Body of pancreas (tissue), 4 donors: ENCODE results near the gene SLC46A1. TPM values are rescaled to one million over a fixed set of nuclear protein-coding genes. Genes with fewer than 3 reads are reported as not detected.

Experiments
- ATAC-seq: fragments of 150-250 bp; one replicate; pipeline ENCODE4 v1.9.1; 2016
- DNase-seq, 4 donors: peaks; one replicate each; pipeline ENCODE4 v3.0.0-alpha.2; 2019
- H3K27ac ChIP-seq, 4 donors: fragments of 200-600 bp; sonication (generic); 1 replicate in 3 of 4; 2 replicates in 1 of 4; pipeline versions ENCODE4 v1.5.1 to v1.6.1; 2016 to 2019; ENCODE audit warnings: mild to moderate bottlenecking in 1 of 4, mixed read lengths in 1 of 4, moderate library complexity in 1 of 4
- H3K27me3 ChIP-seq, 2 donors: fragments of 200-600 bp; sonication (generic); one replicate each; pipeline ENCODE4 v1.6.0; 2016; ENCODE audit warnings: mild to moderate bottlenecking in 1 of 2
- H3K36me3 ChIP-seq, 2 donors: fragments of 200-600 bp; sonication (generic); replicated peaks in 1 of 2; 2 replicates each; pipeline ENCODE4 v1.5.1; 2016; ENCODE audit warnings: low read depth in 2 of 2; ENCODE audit not compliant: insufficient read depth in 1 of 2
- H3K4me1 ChIP-seq: fragments of 200-600 bp; sonication (generic); one replicate; pipeline ENCODE4 v1.6.0; 2016
- H3K4me3 ChIP-seq, 2 donors: fragments of 200-600 bp; sonication (generic); 1 replicate in 1 of 2; 2 replicates in 1 of 2; pipeline ENCODE4 v1.5.1; 2016 to 2019
- H3K9me3 ChIP-seq, 3 donors: fragments of 200-600 bp; sonication (generic); 1 replicate in 2 of 3; 2 replicates in 1 of 3; pipeline ENCODE4 v1.5.1; 2016
- CTCF ChIP-seq, 7 experiments: fragments of 450-650 bp in 4 of 7; fragments of 200-600 bp in 3 of 7; sonication (generic) in 3 of 7; IDR thresholded peaks; one replicate each; pipeline ENCODE4 v1.5.1; 2016 to 2019; ENCODE audit warnings: antibody characterized with exemption in 7 of 7
- POLR2A ChIP-seq, 3 donors: fragments of 450-650 bp; IDR thresholded peaks; one replicate each; pipeline ENCODE4 v1.6.1; 2016; ENCODE audit warnings: antibody characterized with exemption in 3 of 3, mild to moderate bottlenecking in 2 of 3
- WGBS, 2 donors: methylation state at CpG; one replicate each; pipeline ENCODE4 v1.1.5; 2017; 5-methylcytosine and 5-hydroxymethylcytosine counted together
- intact Hi-C: fragments of 100-400 bp; cut with DNase I; formaldehyde crosslinking; loops from one replicate; pipeline ENCODE4 v1.15.1; 2023
- total RNA-seq, 2 donors: library from RNA; depleted of rRNA; stranded (reverse); fragments of >200 nt; gene quantifications; one replicate each; pipeline ENCODE4 v1.1.0, GENCODE V29; 2016

Gene SLC46A1
- total RNA-seq, 2 donors from 2014 or later, result 8.6 to 17.6 TPM

GRCh38 chr17:28399808-28400207 is 6.2 kb downstream of the SLC46A1 start:
- H3K4me1 ChIP-seq, result peaks cover 15% of the 10 kb centered on the region
- H3K36me3 ChIP-seq, result peaks cover 0 to 13% of the 10 kb centered on the region in 2 donors
- no peak for TF ChIP-seq POLR2A (IDR thresholded peaks at IDR 0.05)
- no peak for TF ChIP-seq CTCF (IDR thresholded peaks at IDR 0.05)
- H3K4me3 ChIP-seq, result no peak overlapping the region
- no peaks in the 10 kb centered on the region for H3K9me3 ChIP-seq
- WGBS, 2 donors, result 89 to 93% methylated on average over 2 to 4 of the region's 4 CpGs
- ATAC-seq (no peak), DNase-seq (no peak)
- no peak overlapping the region for H3K27ac ChIP-seq
- intact Hi-C loops, result no loop called here
- H3K27me3 ChIP-seq, result no peaks in the 10 kb centered on the region

DNA sequence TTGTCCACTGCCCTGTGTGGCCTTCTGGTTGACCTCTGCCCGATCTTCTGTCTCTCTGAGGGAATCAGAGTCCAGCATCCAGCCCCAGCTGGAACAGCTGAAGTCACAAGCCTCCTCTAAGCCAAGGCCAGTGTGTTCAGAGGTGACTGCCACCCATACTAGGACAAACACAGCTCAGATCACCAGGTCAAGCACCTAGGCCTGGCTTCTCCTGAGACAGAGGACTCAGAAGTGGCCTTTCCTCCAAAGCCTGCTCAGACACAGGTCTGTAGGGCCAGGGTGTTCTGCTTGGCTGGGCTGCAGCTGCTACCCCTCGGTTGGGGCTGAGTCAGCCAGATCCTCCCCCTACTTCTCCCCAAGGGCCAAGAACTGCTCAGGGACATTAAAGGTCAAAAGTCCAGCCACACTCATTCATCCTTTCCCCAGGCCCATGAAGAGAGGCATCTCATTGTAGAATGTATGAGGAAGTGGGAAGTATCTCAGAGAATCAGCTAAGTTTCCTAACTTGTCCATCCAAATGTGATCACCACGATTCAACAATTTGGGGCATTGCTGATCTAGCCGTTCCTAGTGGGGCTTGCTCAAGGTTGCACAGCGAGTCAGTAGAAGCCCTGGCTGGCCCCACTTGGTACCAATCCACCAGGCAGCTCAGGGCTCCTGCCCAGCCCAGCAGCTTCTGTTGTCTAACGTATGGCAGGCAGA is 7.6 kb downstream of the SLC46A1 start:
- Histone ChIP-seq H3K27me3 (no peaks in the 10 kb centered on the region), H3K27ac (peak overlapping the region in 1 of 4 donors; percentile 13), H3K9me3 (no peaks in the 10 kb centered on the region), H3K4me3 (no peak overlapping the region), H3K4me1 (peaks cover 1% of the 10 kb centered on the region), H3K36me3 (peaks cover 0 to 19% of the 10 kb centered on the region in 2 donors)
- intact Hi-C loops, result no loop called here
- ATAC-seq, result no peak
- TF ChIP-seq CTCF (IDR thresholded peaks at IDR 0.05), result no peak
- no peak for TF ChIP-seq POLR2A (IDR thresholded peaks at IDR 0.05)
- WGBS, 2 donors, result 63 to 66% methylated on average over 5 to 6 of the region's 6 CpGs
- DNase-seq, result no peak

- Histone ChIP-seq H3K4me1 (no peaks in the 10 kb centered on the region), H3K9me3 (no peaks in the 10 kb centered on the region), H3K36me3 (peaks cover 0 to 19% of the 10 kb centered on the region in 2 donors), H3K27ac (no peak overlapping the region), H3K4me3 (no peak overlapping the region), H3K27me3 (no peaks in the 10 kb centered on the region)
- WGBS, 2 donors, result 50 to 69% methylated on average over 4 to 7 of the region's 7 CpGs
- intact Hi-C loops, result no loop called here
- ATAC-seq, result no peak
- DNase-seq, result no peak
- no peak for TF ChIP-seq CTCF (IDR thresholded peaks at IDR 0.05)
- TF ChIP-seq POLR2A (IDR thresholded peaks at IDR 0.05), result no peak
These were observed 8.2 kb downstream of the SLC46A1 start for GRCh38 chr17:28397687-28398279.

DNA sequence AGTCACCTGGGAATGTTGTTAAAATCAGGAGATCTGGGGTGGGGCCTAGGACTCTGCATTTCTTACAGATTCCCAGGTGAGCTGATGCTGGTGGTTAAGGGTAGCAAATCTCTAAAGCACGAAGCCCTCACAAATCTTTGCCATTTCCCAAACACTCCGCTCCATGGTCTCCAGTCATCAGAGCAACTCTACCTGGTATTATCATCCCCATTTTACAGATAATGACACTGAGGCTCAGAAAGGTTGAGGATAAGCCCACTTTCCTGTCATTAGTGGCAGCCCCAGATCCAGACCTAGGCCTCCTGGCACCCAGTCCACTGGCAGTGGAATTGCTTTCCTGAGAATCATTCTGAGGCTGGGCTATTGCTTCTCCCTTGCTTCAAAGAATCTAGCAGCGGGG is 8.7 kb downstream of the SLC46A1 start:
- intact Hi-C loops, result no loop called here
- no peak overlapping the region for H3K27ac ChIP-seq
- TF ChIP-seq POLR2A (IDR thresholded peaks at IDR 0.05) (no peak), CTCF (IDR thresholded peaks at IDR 0.05) (no peak)
- DNase-seq (no peak), ATAC-seq (no peak)
- H3K36me3 ChIP-seq, result peaks cover 0 to 21% of the 10 kb centered on the region in 2 donors
- no peaks in the 10 kb centered on the region for H3K9me3 ChIP-seq
- no peaks in the 10 kb centered on the region for H3K4me1 ChIP-seq
- WGBS, 2 donors, result 87 to 95% methylated on average over 3 of the region's 3 CpGs
- no peaks in the 10 kb centered on the region for H3K27me3 ChIP-seq
- no peak overlapping the region for H3K4me3 ChIP-seq
